ENCODE data around the gene LIAS.
"Not testable (repeated sequence)": the region's sequence is repeated elsewhere in the genome, so short reads cannot be mapped to it uniquely, and the experiment has no call there.

Gene LIAS

DNA sequence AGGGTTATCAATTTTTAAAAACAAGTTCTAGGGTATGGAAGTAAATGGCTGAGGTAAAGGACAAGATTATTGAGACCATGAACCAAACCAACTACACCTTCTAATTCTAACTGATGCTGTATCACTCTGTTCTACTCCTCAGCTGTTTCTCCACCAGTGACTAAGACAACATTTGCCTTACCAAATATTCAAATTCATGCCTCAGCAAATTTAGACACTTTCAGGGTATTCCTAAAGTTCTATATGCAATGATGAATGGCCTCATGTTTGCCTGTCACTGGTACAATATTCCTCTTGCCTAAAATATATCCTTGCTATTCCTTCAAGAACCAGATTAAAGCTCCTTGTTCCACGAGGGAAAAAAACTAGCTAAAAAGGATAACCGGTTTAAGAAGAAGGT is 5.1 kb upstream of the LIAS start:
- no peak for TF ChIP-seq CTCF (IDR thresholded peaks at IDR 0.05; ENCODE audit: control insufficient read depth, extremely low read depth, insufficient read depth)
- no peak for DNase-seq (ENCODE audit: low read depth)
- no peak overlapping the region for H3K4me3 ChIP-seq (ENCODE audit: low read depth, low read length)

DNA sequence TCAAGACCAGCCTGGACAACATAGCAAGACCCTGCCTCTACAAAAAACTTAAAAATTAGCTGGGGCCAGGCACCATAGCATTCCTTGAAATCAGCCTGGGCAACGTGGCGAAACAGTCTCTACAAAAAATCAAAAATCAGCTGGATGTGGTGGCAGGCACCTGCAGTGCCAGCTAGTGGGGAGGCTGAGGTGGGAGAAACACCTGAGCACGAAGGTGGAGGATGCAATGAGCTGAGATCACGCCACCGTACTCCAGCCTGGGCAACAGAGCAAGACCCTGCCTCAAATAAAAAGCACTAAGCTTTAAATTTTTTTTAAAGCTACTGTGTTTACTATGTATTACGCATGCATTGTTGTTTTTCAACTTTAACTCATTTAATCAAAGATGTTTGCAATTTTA is 3.4 kb upstream of the LIAS start:
- no peak for TF ChIP-seq CTCF (IDR thresholded peaks at IDR 0.05; ENCODE audit: control insufficient read depth, extremely low read depth, insufficient read depth)

DNA sequence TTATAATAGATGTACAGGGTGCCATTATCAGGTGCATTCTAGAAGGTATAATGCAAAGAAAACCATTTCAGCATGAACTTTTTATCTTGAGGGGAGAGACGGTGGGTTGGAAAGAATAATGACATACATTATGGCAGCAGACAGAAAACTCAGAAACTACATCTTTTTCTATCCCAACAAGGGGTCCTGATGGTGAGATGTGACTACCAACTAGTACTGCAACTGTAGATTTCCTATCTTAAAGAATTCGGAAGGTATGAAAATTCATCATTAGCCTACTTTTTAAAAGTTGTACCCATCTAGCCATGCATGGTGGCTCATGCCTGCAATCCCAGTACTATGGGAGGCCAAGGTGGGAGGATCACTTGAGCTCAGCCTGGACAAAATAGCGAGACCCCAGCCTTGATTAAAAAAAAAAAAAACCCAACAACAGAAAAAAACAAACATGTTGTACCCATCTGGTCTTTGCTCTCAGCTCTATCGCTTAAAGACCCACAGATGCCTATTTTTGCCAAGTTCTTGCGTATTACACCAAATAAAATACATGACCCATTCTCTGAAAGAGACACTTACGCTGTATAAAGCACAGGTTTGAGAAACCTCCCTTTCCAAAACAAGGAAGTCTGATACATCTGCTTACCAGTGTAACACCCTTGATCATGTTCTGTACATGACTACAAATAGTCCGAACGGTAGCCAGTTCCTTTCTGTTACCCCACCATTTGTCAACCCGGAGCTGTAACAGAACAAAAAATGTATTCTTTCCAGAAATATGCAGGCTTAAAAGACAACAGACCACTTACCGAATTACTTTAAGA is 1.7 kb upstream of the LIAS start:
- no peak for TF ChIP-seq CTCF (IDR thresholded peaks at IDR 0.05; ENCODE audit: control insufficient read depth, extremely low read depth, insufficient read depth)
- DNase-seq (ENCODE audit: low read depth), result no peak
- H3K4me3 ChIP-seq (ENCODE audit: low read depth, low read length), result peak overlapping the region; percentile 70

More for the DNA sequence above, 3.4 kb upstream of the LIAS start:
- no peak overlapping the region for H3K4me3 ChIP-seq (ENCODE audit: low read depth, low read length)
- DNase-seq (ENCODE audit: low read depth), result no peak

- DNase-seq (ENCODE audit: low read depth), result not testable (repeated sequence)
- peak overlapping the region; percentile 70 for H3K4me3 ChIP-seq (ENCODE audit: low read depth, low read length)
These were observed 723 bp upstream of the LIAS start for GRCh38 chr4:39458161-39458504.

DNA sequence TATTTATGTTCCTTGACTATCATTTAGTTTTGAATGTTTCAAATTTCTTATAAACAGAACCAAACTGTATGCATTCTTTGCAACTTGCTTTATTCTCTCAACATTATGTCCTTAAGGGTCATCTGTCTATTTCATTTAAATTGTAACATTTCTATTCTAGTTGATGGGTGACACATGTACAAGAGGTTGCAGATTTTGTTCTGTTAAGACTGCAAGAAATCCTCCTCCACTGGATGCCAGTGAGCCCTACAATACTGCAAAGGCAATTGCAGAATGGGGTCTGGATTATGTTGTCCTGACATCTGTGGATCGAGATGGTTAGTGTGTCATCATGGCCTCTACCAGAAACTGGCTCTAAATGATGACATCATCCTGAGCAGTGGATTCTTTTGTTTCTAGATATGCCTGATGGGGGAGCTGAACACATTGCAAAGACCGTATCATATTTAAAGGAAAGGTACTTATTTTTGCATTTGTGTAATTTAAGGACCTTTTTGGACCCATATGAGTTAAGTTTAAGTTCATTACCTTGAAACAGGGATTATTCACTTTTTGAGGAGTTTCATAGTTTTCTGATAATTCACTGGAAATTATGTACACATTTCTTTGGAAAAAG is 6.1 kb downstream of the LIAS start:
- TF ChIP-seq CTCF (IDR thresholded peaks at IDR 0.05; ENCODE audit: control insufficient read depth, extremely low read depth, insufficient read depth), result no peak
- H3K4me3 ChIP-seq (ENCODE audit: low read depth, low read length), result no peak overlapping the region
- no peak for DNase-seq (ENCODE audit: low read depth)

DNA sequence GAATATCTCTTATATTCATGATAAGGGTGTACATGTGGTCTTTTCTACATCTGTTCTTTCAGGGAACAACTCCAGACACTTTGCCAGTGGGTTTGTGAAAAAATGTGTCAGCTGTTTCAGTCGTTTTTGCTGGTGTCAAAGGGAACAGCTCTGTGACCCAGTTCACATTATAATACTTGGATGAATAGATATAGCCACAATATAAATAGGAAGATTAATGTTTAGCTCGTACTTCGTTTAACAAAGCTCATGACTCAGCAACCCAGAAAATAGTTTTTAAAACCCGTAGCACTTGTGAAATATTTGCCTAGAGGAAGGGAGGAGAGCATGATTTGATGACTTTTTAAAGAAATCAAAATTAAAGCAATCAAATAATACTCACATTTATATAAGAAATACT is 7.9 kb downstream of the LIAS start:
- no peak for TF ChIP-seq CTCF (IDR thresholded peaks at IDR 0.05; ENCODE audit: control insufficient read depth, extremely low read depth, insufficient read depth)
- H3K4me3 ChIP-seq (ENCODE audit: low read depth, low read length), result no peak overlapping the region
- DNase-seq (ENCODE audit: low read depth), result no peak

DNA sequence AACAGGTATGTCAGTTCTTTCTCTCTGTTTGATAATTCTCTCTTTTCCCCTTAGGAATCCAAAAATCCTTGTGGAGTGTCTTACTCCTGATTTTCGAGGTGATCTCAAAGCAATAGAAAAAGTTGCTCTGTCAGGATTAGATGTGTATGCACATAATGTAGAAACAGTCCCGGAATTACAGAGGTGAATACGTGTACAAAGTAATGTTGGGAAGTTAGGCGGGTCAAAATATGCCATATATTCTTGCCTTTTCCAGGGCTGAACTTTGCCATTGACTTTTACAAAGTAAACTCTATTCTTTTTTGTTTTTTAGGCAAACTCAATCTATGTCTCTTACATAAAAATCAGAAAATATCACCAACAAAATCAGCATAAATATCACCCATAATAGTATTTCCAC is 8.6 kb downstream of the LIAS start:
- no peak overlapping the region for H3K4me3 ChIP-seq (ENCODE audit: low read depth, low read length)
- no peak for TF ChIP-seq CTCF (IDR thresholded peaks at IDR 0.05; ENCODE audit: control insufficient read depth, extremely low read depth, insufficient read depth)
- DNase-seq (ENCODE audit: low read depth), result no peak

Data from LNCaP clone FGC (cell line).